HG02610 (cell line): ENCODE results near the gene CYSLTR2.

Experiments used
- ATAC-seq: cut with Tn5 transposase; IDR thresholded peaks from one replicate; pipeline ENCODE4 v1.9.1; 2021; ENCODE audit warnings: mild to moderate bottlenecking, moderate library complexity; ENCODE audit not compliant: unreplicated experiment

CYSLTR2 gene, protein sequence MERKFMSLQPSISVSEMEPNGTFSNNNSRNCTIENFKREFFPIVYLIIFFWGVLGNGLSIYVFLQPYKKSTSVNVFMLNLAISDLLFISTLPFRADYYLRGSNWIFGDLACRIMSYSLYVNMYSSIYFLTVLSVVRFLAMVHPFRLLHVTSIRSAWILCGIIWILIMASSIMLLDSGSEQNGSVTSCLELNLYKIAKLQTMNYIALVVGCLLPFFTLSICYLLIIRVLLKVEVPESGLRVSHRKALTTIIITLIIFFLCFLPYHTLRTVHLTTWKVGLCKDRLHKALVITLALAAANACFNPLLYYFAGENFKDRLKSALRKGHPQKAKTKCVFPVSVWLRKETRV

GRCh38 chr13:48653472-48653939 is at the start of gene CYSLTR2:
Gene CYSLTR2, plus strand, starts transcription at chr13:48653929. Its CDS starts 52,889 bp downstream, at chr13:48706818.
- peak; percentile 54 for ATAC-seq

- ATAC-seq, result no peak
Observed at GRCh38 chr13:48615049-48615448, 38.7 kb upstream of the CYSLTR2 start.

- no peak for ATAC-seq
Observed at GRCh38 chr13:48618937-48619336, 34.8 kb upstream of the CYSLTR2 start.

DNA sequence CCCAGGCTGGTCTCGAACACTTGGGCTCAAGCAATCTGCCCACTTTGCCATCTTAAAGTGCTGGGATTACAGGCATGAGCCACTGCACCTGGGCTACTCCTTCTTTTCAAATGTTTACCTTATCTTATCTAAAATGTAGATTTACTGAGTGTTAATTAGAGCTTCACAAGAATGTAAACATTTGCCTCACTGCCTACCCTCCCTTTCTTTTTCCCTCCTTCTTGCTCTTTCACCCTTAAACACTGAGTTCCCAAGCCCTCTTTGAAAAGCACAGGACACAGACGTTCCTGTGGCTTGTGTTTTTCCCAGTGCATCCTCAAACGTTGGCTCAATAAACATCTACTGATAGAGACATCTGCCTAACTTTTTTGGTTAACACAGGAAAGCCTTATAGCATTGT is 32.7 kb upstream of the CYSLTR2 start:
- no peak for ATAC-seq

- ATAC-seq, result no peak
Observed at GRCh38 chr13:48624016-48624415, 29.7 kb upstream of the CYSLTR2 start.

DNA sequence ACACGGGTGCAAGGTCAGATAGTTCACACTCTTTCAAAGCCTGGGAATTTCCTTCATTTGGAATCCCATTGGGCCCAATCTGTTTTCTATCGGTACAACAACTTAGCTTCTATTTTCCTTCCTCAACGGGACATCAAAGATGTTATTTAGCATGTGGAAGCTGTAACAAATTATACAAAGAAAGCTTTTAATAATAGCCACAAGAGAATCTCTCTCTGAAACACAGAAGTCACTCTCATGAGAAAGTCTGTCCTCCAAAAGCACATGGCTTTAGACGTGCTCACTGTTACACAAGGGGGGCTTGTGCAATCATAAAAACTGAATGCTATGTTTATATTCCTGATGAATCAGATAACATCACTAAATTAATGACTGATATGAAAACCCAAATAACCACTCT is 28.9 kb upstream of the CYSLTR2 start:
- ATAC-seq, result no peak

DNA sequence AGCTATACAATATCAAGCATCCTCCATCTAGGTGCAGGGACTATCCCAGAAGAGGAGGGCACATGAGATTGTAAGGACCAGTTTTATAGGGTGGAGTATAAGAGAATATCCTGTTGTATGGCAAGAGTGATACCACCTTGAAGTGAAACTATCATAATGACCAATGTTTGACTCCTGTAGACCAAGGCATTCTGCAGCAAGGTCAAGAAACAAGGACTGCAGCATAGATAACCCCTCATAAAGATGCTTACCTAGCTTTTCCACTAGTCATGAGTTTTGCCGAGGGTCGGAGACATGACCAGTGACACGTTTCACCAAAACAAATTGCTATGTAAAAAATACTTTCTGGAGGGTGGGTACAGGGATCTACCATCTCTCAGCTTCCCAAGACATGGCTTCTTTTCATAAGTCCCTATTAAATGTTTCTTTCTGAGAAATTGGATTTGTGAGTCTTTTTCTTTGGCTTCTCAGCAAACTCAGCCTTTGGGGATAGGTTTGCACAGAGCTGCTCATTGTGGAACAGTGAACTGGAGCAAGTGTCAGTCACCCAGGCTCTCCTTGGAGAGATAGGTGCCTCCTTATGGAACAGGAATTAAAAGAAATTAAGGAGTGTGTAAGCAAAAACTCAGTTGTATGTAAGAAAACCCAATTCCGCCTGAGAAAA is 28.2 kb upstream of the CYSLTR2 start:
- ATAC-seq, result no peak

GRCh38 chr13:48626077-48626449 is 27.7 kb upstream of the CYSLTR2 start:
- ATAC-seq, result no peak

DNA sequence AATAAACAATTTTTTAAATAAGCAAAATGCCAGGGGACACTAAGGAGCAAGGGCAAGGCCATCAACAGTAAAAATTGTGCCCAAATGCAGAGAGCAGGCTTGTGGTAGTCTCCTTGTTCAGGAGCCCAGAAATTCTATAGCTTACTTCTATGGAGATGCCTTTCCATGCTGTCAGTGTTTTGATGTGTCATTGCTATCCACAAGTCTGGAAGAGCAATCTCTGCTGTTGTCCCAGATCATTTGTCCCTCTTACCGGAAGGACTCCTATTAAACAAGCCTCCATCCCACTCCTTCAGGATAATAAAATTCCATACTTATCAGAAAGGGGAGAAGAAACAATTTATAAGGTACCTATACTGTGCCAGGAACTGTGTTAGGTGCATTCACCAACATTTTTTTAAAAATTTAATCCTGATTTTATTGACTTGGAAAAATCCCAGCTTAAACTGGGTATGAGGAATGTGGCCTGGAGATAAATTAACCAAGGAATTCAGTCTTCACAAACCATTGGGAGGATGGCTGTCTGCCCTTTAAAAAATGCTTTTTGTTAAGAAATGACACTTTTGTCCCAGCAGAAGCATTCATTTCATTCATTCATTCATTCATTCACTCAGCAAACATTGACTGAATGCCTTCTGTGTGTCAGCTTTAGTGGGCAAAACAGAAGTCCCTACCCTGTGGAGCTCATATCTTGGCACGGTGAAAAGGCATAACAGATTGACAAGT is 26.8 kb upstream of the CYSLTR2 start:
- no peak for ATAC-seq

DNA sequence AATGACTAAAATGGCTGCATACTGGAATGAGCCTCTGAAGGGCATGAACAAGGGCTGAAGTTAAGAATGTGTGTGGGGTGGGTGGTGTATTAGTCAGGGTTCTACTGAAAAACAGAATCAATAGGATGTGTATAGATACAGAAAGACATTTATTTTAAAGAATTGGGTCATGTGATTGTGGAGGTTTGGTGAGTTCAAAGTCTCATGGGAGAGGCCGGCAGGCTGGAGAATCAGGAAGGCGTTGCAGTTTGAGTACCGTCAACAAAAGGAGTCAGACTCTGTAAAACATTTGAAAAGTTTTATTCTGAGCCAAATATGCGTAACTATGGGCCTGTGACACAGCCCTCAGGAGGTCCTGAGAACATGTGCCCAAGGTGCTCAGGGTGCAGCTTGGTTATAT is 24.5 kb upstream of the CYSLTR2 start:
- ATAC-seq, result no peak

DNA sequence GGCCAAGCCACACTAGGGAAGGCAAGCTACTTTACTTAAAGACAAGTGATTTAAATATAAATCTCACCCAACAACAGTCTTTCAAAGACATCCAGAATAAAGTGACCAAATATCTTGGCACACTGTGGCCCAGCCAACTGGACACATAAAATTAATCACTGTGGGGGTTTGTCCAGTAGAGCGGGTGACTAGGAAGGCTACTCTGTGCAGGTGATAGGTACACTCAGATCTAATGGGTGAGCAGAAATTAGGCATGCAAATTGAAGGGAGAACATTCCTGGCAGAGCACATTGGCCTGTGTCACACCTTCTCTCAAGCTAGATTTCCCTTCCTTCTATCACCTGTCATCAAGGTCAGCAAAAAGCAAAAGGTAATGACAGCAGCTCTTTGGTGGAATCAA is 23.4 kb upstream of the CYSLTR2 start:
- ATAC-seq, result no peak

- no peak for ATAC-seq
Observed at GRCh38 chr13:48630773-48631172, 23.0 kb upstream of the CYSLTR2 start.

DNA sequence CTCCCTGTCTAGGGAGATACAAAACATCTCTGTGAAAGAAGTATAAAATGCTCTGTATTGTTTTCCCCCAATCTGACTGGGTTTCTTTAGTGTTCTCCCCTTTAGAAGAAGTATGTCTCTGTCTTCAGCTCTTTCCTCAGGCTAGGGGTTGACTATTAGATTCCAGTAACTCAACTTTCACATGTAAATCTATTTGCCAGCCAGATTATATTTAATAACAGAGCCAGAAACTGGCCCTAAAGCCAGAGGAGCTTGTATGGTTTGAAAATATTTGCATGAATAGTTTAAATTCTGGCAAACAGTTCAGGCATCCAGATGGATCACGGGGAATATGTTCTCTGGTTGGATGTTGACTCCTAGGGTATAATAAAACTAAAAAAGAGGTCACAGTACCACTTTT is 22.3 kb upstream of the CYSLTR2 start:
- ATAC-seq, result no peak

- ATAC-seq, result no peak
Observed at GRCh38 chr13:48633700-48634099, 20.0 kb upstream of the CYSLTR2 start.

DNA sequence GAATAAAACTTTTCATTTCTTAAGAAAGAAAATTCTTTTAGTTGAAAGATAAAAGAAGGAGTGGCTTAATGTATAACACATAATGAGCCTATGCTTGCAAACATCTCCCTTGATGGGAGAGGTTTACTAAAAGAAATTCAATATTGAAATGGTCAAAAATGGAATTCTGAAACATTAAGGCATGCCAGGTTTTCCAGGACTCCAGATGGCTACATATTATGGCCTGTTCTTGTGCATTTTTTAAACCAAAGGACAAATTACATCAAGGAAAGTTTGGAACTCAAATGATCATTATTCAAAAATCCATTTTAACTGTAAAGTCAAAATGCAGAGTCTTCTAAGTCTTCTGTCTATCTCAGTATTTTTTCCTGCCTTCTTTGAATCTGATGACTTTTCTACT is 19.1 kb upstream of the CYSLTR2 start:
- no peak for ATAC-seq

GRCh38 chr13:48635478-48635877 is 18.3 kb upstream of the CYSLTR2 start:
- ATAC-seq, result no peak

- no peak for ATAC-seq
Observed at GRCh38 chr13:48636550-48636949, 17.2 kb upstream of the CYSLTR2 start.

- no peak for ATAC-seq
Observed at GRCh38 chr13:48637601-48638000, 16.1 kb upstream of the CYSLTR2 start.

GRCh38 chr13:48640767-48641166 is 13.0 kb upstream of the CYSLTR2 start:
- ATAC-seq, result no peak

GRCh38 chr13:48641404-48641803 is 12.3 kb upstream of the CYSLTR2 start:
- no peak for ATAC-seq

GRCh38 chr13:48642061-48642460 is 11.7 kb upstream of the CYSLTR2 start:
- no peak for ATAC-seq

- no peak for ATAC-seq
Observed at GRCh38 chr13:48643159-48643558, 10.6 kb upstream of the CYSLTR2 start.
